ENCODE data around the gene PIP4K2B.

PIP4K2B gene

DNA sequence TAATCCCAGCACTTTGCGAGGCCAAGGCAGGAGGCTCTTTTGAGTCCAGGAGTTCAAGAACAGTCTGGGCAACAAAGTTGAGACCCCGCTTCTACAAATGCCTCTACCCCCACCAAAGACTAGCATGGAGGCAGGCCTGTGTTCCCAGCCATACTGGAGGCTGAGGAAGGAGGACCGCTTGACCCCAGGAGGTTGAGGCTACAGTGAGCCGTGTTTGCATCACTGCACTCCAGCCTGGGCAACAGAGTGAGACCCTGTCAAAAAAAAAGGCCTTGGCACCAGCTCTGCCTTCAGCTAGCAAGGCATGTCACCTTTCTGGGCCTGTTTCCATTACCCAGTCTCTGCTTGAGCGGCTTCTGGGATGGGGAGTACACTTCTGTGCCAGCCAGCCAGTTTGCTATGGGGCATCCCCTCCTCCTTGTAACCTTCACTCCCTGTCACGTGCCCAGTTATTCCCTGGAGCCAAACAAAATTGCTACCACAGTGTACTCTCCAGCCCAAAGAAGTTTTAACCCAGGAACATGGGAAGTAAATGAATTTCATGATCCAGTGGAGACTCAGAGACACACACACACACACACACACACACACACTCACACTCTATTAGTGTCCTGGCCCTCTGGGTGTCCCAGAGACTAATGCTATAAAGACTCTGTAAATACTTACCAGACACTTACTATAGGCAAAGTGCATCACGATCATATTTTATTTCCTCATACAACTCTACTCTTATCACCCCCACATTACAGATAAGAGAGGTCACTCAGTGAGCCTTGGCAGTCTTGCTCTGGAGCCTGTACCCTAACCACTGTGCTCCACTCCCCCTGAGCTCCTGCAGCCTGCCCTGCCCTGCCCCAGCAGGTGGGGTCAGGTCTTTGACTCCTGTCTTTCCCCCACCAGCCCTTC is 66.7 kb downstream of the PIP4K2B start:
- TF ChIP-seq, protein P1, sequence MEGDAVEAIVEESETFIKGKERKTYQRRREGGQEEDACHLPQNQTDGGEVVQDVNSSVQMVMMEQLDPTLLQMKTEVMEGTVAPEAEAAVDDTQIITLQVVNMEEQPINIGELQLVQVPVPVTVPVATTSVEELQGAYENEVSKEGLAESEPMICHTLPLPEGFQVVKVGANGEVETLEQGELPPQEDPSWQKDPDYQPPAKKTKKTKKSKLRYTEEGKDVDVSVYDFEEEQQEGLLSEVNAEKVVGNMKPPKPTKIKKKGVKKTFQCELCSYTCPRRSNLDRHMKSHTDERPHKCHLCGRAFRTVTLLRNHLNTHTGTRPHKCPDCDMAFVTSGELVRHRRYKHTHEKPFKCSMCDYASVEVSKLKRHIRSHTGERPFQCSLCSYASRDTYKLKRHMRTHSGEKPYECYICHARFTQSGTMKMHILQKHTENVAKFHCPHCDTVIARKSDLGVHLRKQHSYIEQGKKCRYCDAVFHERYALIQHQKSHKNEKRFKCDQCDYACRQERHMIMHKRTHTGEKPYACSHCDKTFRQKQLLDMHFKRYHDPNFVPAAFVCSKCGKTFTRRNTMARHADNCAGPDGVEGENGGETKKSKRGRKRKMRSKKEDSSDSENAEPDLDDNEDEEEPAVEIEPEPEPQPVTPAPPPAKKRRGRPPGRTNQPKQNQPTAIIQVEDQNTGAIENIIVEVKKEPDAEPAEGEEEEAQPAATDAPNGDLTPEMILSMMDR (IDR thresholded peaks at IDR 0.05; ENCODE audit: insufficient read depth, low read depth, low read length, missing control alignments), result no peak

DNA sequence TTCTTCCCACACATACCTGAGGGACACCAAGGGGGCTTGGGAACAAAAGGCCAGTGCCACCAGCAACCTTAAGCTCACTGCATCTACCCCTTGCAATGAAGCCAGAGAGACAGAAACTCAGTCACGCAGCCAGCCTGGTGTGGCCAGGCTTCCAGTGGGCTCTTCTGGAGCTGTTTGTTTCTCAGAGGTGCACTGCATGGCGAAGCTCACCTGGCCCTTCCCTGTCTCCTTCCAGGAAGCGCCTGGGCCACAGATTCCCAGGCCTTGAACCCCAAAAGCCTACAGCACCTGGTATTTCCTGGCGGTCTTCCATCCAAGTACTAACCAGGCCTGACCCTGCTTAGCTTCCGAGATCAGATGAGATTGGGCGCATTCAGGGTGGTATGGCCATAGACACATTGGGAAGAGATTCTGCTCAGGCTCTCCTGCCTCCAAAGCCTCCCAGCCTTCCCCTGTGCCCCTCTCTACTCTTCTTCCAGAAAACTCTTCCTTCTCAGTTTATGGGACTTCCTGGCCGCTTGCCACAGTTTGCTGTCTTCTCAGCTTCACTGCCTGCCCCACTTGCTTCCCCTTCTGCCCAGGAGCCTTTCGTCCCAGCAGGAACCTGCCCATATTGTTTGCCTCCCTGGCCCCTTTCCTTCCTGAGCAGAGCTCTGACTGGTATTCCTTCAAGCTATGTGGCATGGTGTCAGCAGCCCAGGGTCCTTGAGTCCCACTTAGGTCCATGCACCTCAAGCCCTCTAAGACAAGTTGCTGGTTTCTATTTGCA is 67.6 kb downstream of the PIP4K2B start:
- TF ChIP-seq, protein P1 (IDR thresholded peaks at IDR 0.05; ENCODE audit: insufficient read depth, low read depth, low read length, missing control alignments), result no peak
- no peak for DNase-seq (ENCODE audit: low read depth)
- H3K4me3 ChIP-seq (ENCODE audit: low read length), result no peak overlapping the region

More for the DNA sequence above, 66.7 kb downstream of the PIP4K2B start:
- no peak overlapping the region for H3K4me3 ChIP-seq (ENCODE audit: low read length)
- DNase-seq (ENCODE audit: low read depth), result no peak

DNA sequence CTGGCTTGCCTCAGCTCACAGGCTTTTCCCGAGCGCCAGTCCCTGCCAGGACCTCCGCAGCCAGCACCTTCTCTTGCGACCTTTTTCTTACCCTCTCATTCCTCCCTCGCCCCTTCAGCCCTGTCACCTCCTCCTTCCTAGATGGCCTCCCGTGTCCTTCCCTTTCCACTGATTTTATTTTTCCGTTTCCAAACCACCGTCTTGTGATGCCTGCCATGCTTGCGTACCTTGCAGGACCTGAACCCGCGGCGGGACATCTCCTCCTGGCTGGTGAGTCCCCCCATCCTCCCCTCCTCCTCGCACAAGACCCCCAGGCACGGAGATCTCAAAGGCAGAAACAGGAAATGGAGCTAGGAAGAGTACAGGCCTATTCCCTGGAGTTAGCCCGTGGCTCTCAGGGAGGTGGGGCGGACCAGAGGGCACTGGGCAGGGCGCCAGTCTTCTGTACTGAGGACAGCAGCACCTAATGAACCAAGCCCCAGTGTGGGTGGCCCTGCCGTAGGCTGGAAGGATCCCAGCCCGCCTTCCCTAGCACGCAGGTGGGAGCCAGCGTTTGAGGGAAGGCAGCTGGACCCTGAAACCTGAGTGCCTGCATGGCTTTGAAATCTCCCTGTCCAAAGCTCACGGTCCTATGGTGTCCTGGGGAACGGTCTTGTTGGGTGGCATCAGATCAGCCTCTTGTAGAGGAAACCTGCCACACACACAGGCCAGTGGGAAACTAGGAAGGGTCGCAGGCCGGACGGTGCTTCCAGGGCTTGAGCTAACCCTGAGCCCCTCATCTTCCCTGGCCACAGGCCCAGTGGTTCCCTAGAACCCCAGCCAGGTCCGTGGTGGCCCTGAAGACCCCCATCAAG is 68.6 kb downstream of the PIP4K2B start:
- DNase-seq (ENCODE audit: low read depth), result peak; percentile 39
- H3K4me3 ChIP-seq (ENCODE audit: low read length), result peak overlapping the region; percentile 85
- TF ChIP-seq, protein P1 (IDR thresholded peaks at IDR 0.05; ENCODE audit: insufficient read depth, low read depth, low read length, missing control alignments), result no peak

DNA sequence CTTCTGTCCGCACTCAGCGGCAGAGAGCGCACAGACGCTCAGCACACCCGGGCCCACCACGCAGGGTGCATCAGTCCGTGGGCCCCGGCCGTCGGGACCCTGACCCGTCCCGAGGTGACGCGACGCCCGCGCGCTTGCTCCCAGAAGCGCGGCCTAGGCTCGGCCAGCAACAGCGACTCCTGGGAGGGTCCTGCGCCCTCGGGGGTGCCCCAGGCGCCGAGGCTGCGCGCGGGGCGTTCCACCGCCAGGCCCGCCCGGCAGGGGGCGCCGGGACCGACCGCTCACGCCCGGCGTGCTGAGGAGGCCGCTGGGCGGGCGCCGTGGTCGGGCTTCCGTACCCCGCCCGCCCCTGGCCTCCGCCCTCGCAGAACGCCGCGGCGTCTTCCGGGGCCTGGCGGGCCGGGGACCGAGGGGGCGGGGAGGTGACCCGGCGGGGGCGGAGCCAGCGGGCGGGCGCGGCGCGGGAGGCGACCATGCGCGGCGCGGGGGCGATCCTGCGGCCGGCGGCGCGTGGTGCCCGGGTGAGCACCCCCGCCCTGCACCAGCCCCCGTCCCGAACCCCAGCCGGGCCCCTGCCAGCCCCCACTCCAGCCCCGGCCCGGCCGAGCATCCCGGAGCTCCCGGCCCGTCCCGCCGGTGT is 69.3 kb downstream of the PIP4K2B start, which contains the start of gene CISD3:
Gene CISD3, plus strand, starts transcription at position 456 of the 640 bp plus-strand sequence. Its CDS starts 18 bp downstream, at position 474.
- peak within 1 kb of the TSS; percentile 85 for H3K4me3 ChIP-seq (ENCODE audit: low read length)
- peak; percentile 83 for DNase-seq (ENCODE audit: low read depth)
- TF ChIP-seq, protein P1 (IDR thresholded peaks at IDR 0.05; ENCODE audit: insufficient read depth, low read depth, low read length, missing control alignments), result peak; percentile 13

DNA sequence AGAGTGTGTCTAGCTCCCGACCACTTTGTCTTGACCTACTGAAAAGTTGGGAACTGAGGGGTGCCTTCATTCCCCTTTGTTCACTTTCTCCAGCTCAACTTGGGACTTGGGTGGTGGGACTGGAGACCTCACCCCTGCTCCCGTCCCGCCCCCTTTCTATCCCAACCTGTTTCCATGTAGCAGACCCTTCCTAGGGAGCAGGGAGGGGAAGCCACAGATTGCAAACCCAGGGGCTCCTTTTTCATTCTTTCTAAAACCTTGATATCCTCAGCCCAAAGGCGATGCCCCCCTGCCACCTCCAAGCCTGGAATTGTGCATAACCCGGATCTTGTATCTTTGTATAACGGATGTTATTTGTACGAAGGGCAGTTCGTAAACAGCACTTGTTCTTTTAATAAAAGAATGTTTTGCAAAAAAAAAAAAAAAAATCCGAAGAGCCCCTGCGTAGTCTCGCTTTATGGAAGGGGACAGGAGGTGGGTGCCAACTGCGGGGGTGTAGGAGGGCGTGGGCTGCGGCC is 69.9 kb downstream of the PIP4K2B start:
- peak overlapping the region; percentile 50 for H3K4me3 ChIP-seq (ENCODE audit: low read length)
- TF ChIP-seq, protein P1 (IDR thresholded peaks at IDR 0.05; ENCODE audit: insufficient read depth, low read depth, low read length, missing control alignments), result no peak

More for the DNA sequence above, 69.9 kb downstream of the PIP4K2B start:
- DNase-seq (ENCODE audit: low read depth), result no peak
